PFSK-1 (cell line): ENCODE results near the gene OTOP3.

ENCODE experiments used
- POLR2AphosphoS5 ChIP-seq: IDR thresholded peaks from 2 replicates; pipeline ENCODE4 v1.6.1; 2012; ENCODE audit warnings: low read depth, mild to moderate bottlenecking, control low read depth, low read length, moderate library complexity
- REST ChIP-seq, 2 experiments: IDR thresholded peaks; 2 replicates each; pipeline versions ENCODE4 v1.6.1 to v1.8.0; 2011 to 2012; ENCODE audit warnings: low read depth in 2 of 2, low read length in 2 of 2, control low read depth in 1 of 2, inconsistent platforms in 1 of 2, mild to moderate bottlenecking in 1 of 2, moderate library complexity in 1 of 2; ENCODE audit not compliant: insufficient read depth in 1 of 2
- SIN3A ChIP-seq: IDR thresholded peaks from 2 replicates; pipeline ENCODE4 v1.6.1; 2012; ENCODE audit warnings: mild to moderate bottlenecking, low read length, moderate library complexity, borderline replicate concordance; ENCODE audit not compliant: insufficient read depth
- TAF1 ChIP-seq: IDR thresholded peaks from 2 replicates; pipeline ENCODE4 v1.6.1; 2012; ENCODE audit warnings: low read length, control low read depth, borderline replicate concordance; ENCODE audit not compliant: insufficient read depth

- no peak for TF ChIP-seq POLR2AphosphoS5
- no peak for TF ChIP-seq REST (IDR thresholded peaks at IDR 0.05; ENCODE audit: insufficient read depth in 1 of 2, low read depth in 2 of 2, low read length in 2 of 2)
- no peak for TF ChIP-seq SIN3A
- TF ChIP-seq TAF1: no peak
These were observed 36.6 kb downstream of the OTOP3 start, which contains the start of gene HID1 for GRCh38 chr17:74972107-74972972.
